ENCODE measurements around the gene MMP28.

The MMP28 gene

DNA sequence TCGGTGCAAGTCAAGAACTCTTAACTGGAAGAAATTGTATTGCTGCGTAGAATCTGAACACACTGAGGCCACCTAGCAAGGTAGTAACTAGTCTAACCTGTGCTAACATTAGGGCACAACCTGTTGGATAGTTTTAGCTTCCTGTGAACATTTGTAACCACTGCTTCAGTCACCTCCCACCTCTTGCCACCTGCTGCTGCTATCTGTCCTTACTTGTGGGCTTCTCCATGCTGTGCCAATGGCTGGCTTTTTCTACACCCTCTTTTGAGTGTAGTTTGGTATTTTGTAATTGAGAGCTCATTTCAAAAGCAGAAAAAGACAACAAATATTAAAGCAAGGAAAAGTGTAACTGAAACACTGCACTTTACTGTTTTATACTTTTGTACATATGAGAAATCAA lies 71.7 kb downstream of the MMP28 start:
- DNase-seq, result no peak

DNA sequence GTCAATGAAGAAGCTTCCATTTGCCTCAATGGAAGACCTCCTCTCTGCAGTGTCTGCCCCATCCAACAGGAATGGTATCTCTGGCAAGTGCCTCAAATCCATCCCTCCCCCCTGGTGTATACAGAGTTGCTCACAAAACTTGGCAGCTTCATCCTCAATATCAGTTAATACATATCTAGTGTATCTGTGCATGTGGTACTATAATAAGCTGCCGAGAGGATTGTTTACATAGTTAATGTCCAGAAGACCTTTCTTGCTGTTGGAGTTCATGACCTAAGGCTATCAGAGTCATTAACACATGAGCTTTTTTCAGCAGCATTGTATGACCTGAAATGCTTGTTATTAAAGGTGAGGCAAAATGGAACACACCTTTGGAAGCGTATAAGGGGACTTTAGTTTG lies 78.0 kb downstream of the MMP28 start:
- no peak for DNase-seq

DNA sequence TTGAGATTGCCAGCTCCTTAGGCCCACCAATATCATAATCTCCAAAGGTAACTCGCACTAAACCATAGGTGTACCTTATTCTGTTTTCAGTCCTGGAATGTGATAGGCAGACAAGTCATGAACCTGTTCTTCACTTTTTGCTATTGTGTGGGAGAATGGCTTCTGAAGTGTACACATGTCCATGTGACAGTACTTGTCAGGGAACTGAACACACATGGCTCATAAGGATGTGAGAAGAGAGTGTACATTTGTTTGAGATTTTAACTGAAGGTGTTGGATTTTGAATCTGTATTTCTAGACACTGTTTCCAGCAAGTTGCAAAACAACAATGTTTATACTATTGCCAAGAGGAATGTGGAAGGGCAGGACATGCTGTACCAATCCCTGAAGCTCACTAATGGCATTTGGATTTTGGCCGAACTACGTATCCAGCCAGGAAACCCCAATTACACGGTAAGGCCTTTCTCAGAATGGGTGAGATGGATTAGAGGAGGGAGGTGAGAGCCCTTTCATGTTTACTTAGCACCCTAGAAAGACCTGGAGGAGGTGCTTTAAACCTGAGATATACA lies 78.5 kb downstream of the MMP28 start:
- no peak for DNase-seq

DNA sequence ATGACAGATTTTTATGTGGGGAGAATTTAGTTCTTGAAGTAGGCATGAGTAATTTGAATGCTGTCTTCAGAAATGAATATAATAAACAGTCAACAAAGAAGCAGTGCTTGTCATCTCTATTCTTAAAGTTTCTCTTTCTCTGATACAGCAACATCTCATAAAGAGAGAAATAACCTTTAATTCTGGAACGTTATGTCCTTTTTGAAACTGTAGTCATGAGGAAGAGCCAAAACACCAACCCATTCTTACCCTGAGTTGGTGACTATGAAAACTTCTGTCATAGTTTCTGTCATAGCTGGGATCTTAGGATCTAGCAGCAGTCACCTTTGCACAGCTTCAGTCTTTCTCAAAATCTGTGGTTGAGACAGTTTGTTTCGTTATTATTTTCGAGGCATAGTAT lies 79.3 kb downstream of the MMP28 start:
- no peak for DNase-seq

Data from SHP77 treated with DMSO at 0.1 percent for 48 hours (cell line).